GM12873 (cell line): ENCODE data around the gene KIF26B.

Experiments
- CTCF ChIP-seq: IDR thresholded peaks from 2 replicates; pipeline ENCODE4 v1.5.1; 2012; ENCODE audit warnings: low read depth, mild to moderate bottlenecking, moderate library complexity, low read length, control low read depth; ENCODE audit not compliant: insufficient read depth; ENCODE audit errors: missing control alignments

Gene KIF26B

GRCh38 chr1:245160741-245161400 is 6.1 kb downstream of the KIF26B start:
- TF ChIP-seq CTCF = no peak

- no peak for TF ChIP-seq CTCF
Observed at GRCh38 chr1:245161866-245162265, 7.1 kb downstream of the KIF26B start.

- TF ChIP-seq CTCF = no peak
Observed at GRCh38 chr1:245166471-245166885, 11.7 kb downstream of the KIF26B start.

- no peak for TF ChIP-seq CTCF
Observed at GRCh38 chr1:245168086-245168485, 13.3 kb downstream of the KIF26B start.

- no peak for TF ChIP-seq CTCF
Observed at GRCh38 chr1:245168906-245169305, 14.1 kb downstream of the KIF26B start.

GRCh38 chr1:245169376-245169775 is 14.6 kb downstream of the KIF26B start:
- TF ChIP-seq CTCF = no peak

- no peak for TF ChIP-seq CTCF
Observed at GRCh38 chr1:245172026-245172425, 17.2 kb downstream of the KIF26B start.
